HG02588 (cell line): ENCODE data around the gene PDGFD.

ENCODE experiments used
- ATAC-seq: cut with Tn5 transposase; IDR thresholded peaks from one replicate; pipeline ENCODE4 v1.9.1; 2021; ENCODE audit warnings: mild to moderate bottlenecking, moderate library complexity; ENCODE audit not compliant: unreplicated experiment

The PDGFD gene

GRCh38 chr11:104005234-104005855, 158.6 kb downstream of the PDGFD start:
- ATAC-seq = no peak

GRCh38 chr11:104003491-104003890, 160.5 kb downstream of the PDGFD start:
- ATAC-seq = no peak

GRCh38 chr11:104001561-104002056, 162.3 kb downstream of the PDGFD start:
- ATAC-seq = no peak

GRCh38 chr11:104000798-104001197, 163.1 kb downstream of the PDGFD start:
- ATAC-seq = no peak

- no peak for ATAC-seq
Measured at GRCh38 chr11:103998826-103999508, 165.0 kb downstream of the PDGFD start.

GRCh38 chr11:103997082-103997481, 166.9 kb downstream of the PDGFD start:
- ATAC-seq = peak; percentile 82

- no peak for ATAC-seq
Measured at GRCh38 chr11:103995896-103996295, 168.1 kb downstream of the PDGFD start.

GRCh38 chr11:103994518-103994917, 169.4 kb downstream of the PDGFD start:
- ATAC-seq = no peak

- no peak for ATAC-seq
Measured at GRCh38 chr11:103994094-103994493, 169.9 kb downstream of the PDGFD start.

- ATAC-seq = no peak
Measured at GRCh38 chr11:103993507-103993906, 170.4 kb downstream of the PDGFD start.

GRCh38 chr11:103988595-103988969, 175.4 kb downstream of the PDGFD start:
- no peak for ATAC-seq

GRCh38 chr11:103987629-103988594, 176.0 kb downstream of the PDGFD start:
- ATAC-seq = no peak

- ATAC-seq = no peak
Measured at GRCh38 chr11:103985041-103985440, 178.9 kb downstream of the PDGFD start.

- ATAC-seq = no peak
Measured at GRCh38 chr11:103980108-103980507, 183.8 kb downstream of the PDGFD start.

- no peak for ATAC-seq
Measured at GRCh38 chr11:103978616-103979595, 185.0 kb downstream of the PDGFD start.

GRCh38 chr11:103972013-103972412, 191.9 kb downstream of the PDGFD start:
- ATAC-seq = no peak

- peak; percentile 97 for ATAC-seq
Measured at GRCh38 chr11:103970701-103971249, 193.2 kb downstream of the PDGFD start.

- no peak for ATAC-seq
Measured at GRCh38 chr11:103968685-103969084, 195.3 kb downstream of the PDGFD start.

GRCh38 chr11:103967985-103968384, 196.0 kb downstream of the PDGFD start:
- ATAC-seq = no peak

- ATAC-seq = no peak
Measured at GRCh38 chr11:103964390-103964789, 199.6 kb downstream of the PDGFD start.
